Measurements from ENCODE around the gene CDK2AP2.

The CDK2AP2 gene

DNA sequence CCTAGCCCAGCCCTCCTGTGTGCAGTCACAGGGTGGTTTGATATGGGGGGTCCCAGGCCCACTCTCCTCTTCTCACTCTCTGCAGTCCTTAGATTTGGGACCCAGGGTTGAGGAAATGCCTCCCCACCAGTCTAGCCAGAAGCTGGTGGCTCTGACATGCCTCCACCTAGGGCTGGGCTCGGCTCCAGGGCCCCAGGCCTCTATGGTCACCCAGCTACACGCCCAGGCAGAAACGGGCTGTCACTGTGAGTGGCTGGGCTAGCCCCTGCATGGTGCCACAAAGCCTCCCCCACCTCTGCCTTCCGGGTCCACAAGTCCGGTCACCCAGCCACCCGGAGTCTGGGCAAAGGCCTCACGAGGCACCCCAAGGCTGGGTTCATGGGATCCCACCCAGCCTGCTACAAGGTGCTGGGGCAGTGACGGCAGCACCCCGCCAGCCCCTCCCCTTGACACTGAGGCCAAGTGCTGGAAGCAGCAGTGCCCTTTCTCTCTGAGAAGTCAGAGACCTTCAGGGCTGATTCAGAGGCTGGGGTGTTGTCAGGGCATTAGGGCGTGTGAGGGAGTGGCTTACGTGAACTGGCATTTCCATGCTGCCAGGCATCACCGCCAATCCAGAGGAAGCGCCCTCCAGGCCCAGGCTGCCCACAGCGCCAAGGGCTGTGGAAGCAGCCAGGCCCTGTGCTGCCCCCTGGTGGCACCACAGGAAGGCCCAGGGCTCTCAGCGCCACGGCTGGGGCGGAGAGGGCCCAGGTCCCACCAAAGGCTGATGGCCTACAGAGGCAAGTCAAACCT lies 2.2 kb downstream of the CDK2AP2 start:
- peaks cover 26% of the 10 kb centered on the region for H4K20me1 ChIP-seq (ENCODE audit: insufficient read depth, low read length)
- peaks cover 24% of the 10 kb centered on the region for H3K36me3 ChIP-seq (replicated peaks; ENCODE audit: low read depth, low read length)
- peak overlapping the region; percentile 99 for H3K4me3 ChIP-seq (ENCODE audit: low read length)
- H3K4me1 ChIP-seq (ENCODE audit: low read length), result peaks cover 30% of the 10 kb centered on the region
- H3K9me3 ChIP-seq (ENCODE audit: insufficient read depth, low read length), result no peaks in the 10 kb centered on the region
- no peaks in the 10 kb centered on the region for H3K27me3 ChIP-seq (ENCODE audit: low read depth, low read length)
- TF ChIP-seq, protein P1, sequence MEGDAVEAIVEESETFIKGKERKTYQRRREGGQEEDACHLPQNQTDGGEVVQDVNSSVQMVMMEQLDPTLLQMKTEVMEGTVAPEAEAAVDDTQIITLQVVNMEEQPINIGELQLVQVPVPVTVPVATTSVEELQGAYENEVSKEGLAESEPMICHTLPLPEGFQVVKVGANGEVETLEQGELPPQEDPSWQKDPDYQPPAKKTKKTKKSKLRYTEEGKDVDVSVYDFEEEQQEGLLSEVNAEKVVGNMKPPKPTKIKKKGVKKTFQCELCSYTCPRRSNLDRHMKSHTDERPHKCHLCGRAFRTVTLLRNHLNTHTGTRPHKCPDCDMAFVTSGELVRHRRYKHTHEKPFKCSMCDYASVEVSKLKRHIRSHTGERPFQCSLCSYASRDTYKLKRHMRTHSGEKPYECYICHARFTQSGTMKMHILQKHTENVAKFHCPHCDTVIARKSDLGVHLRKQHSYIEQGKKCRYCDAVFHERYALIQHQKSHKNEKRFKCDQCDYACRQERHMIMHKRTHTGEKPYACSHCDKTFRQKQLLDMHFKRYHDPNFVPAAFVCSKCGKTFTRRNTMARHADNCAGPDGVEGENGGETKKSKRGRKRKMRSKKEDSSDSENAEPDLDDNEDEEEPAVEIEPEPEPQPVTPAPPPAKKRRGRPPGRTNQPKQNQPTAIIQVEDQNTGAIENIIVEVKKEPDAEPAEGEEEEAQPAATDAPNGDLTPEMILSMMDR (IDR thresholded peaks at IDR 0.05; ENCODE audit: low read depth, low read length), result peak; percentile 96
- TF ChIP-seq EZH2phosphoT487 (IDR thresholded peaks at IDR 0.05; ENCODE audit: low read depth), result no peak
- H2AFZ ChIP-seq (ENCODE audit: low read depth, low read length), result no peak overlapping the region
- H3K9ac ChIP-seq (ENCODE audit: low read length), result peak overlapping the region; percentile 87
- H3K79me2 ChIP-seq (ENCODE audit: low read length), result peaks cover 26% of the 10 kb centered on the region
- H3K27ac ChIP-seq (ENCODE audit: low read length), result peak overlapping the region; percentile 70
- H3K4me2 ChIP-seq (ENCODE audit: low read length), result peak overlapping the region; percentile 93

DNA sequence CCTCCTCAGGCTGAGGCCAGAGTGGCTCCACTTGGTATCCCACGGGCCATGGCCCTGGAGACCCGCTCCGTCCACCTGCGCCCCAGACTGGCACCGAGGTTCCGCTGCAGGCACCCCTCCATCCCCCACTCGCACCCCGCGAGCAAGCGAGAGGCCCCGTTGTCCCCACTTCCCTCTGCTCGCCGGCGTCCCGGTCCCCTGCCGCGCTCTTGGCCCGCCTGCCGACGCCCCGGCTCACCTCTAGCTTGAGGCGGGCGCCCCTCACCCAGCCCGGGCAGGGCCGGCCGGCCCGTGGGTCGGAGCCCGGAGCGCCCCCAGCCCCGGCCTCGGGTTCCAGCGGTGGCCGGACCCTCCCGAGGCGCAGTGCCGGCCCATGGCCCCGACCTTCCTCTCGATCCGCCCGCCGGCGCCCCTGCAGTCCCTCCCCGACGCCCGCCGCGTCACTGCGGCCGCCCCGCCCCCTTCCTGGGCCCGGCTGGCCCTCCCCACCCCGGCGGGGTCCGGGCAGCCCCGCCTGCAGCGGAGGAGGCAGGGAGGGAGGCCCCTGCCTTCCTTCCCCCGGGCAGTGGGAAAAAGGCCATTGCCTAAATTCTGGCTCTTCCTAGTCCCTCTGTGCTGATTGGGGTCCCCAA lies 2.9 kb downstream of the CDK2AP2 start, which contains the start of gene PITPNM1:
PITPNM1 (minus strand) TSS at position 414 of the 632 bp plus-strand sequence. CDS start 1,183 bp downstream, outside the sequence.
- Histone ChIP-seq H3K27ac (ENCODE audit: low read length) (peak within 1 kb of the TSS; percentile 70), H3K9ac (ENCODE audit: low read length) (peak within 1 kb of the TSS; percentile 87), H3K4me3 (ENCODE audit: low read length) (peak within 1 kb of the TSS; percentile 99), H4K20me1 (ENCODE audit: insufficient read depth, low read length) (peaks cover 26% of the 10 kb centered on the region), H3K27me3 (ENCODE audit: low read depth, low read length) (no peaks in the 10 kb centered on the region), H3K9me3 (ENCODE audit: insufficient read depth, low read length) (no peaks in the 10 kb centered on the region), H3K4me1 (ENCODE audit: low read length) (peaks cover 30% of the 10 kb centered on the region), H3K4me2 (ENCODE audit: low read length) (peak within 1 kb of the TSS; percentile 93), H2AFZ (ENCODE audit: low read depth, low read length) (no peak within 1 kb of the TSS), H3K36me3 (replicated peaks; ENCODE audit: low read depth, low read length) (peaks cover 31% of the 10 kb centered on the region), H3K79me2 (ENCODE audit: low read length) (peaks cover 26% of the 10 kb centered on the region)
- TF ChIP-seq, protein P1 (IDR thresholded peaks at IDR 0.05; ENCODE audit: low read depth, low read length), result no peak
- TF ChIP-seq EZH2phosphoT487 (IDR thresholded peaks at IDR 0.05; ENCODE audit: low read depth), result no peak

DNA sequence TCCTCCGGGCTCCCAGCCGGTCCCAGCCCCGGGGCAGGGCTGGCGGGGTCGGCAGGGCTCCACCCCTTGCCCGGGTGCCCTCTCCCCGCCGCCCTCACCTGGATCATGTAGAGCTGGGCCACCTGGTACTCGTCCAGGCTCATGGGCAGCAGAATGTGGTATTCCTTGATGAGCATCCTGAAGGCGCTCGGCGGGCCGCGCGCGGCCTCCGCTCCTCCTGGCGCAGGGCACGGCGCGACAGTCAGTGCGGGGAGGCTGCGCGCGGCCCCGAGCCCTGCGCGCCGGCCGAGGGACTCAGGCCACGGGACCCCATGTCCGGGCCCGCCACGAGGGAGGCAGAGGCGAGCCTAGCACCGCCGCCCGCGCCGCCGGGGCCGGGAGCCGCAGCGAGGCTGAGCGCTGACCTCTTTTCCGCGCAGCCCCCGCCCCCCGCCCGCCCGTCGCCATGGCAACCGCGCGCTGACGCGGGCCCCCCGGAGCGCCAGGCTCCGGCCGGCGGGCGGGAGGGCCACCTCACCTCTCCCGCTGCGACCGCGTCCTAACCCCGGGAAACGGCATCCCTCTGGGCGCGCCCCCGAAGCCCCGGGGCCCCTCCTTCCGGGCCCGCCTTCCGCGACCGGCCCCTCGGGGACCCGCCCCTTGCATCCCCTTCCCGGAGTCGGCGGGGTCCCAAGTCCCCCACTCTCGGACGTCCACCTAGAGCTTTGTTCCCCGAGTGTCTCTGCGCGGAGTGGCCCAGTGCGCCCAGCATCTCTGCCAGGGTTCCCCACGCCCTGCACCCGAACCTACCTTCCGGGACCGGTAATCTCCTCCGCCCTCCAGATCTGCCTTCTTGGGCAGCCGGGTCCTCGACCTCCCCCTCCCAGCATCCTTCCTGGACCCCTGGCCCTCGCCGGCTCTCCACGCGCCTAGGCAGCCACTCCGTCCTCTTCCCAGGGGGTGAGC lies 3.7 kb downstream of the CDK2AP2 start:
- Histone ChIP-seq H3K4me1 (ENCODE audit: low read length) (peaks cover 30% of the 10 kb centered on the region), H3K4me3 (ENCODE audit: low read length) (peak overlapping the region; percentile 99), H3K36me3 (replicated peaks; ENCODE audit: low read depth, low read length) (peaks cover 37% of the 10 kb centered on the region), H3K27me3 (ENCODE audit: low read depth, low read length) (no peaks in the 10 kb centered on the region), H3K9me3 (ENCODE audit: insufficient read depth, low read length) (no peaks in the 10 kb centered on the region), H3K4me2 (ENCODE audit: low read length) (peak overlapping the region; percentile 93), H3K27ac (ENCODE audit: low read length) (peak overlapping the region; percentile 70), H2AFZ (ENCODE audit: low read depth, low read length) (no peak overlapping the region), H4K20me1 (ENCODE audit: insufficient read depth, low read length) (peaks cover 26% of the 10 kb centered on the region), H3K79me2 (ENCODE audit: low read length) (peaks cover 26% of the 10 kb centered on the region), H3K9ac (ENCODE audit: low read length) (peak overlapping the region; percentile 87)
- TF ChIP-seq, protein P1 (IDR thresholded peaks at IDR 0.05; ENCODE audit: low read depth, low read length), result no peak
- no peak for TF ChIP-seq EZH2phosphoT487 (IDR thresholded peaks at IDR 0.05; ENCODE audit: low read depth)
